WTC11 (cell line): ENCODE measurements around the gene KIF2A.

Experiments
- ATF2 ChIP-seq: sonication (generic); formaldehyde crosslinking; IDR thresholded peaks from 2 replicates; pipeline ENCODE4 v1.8.1; 2022; ENCODE audit warnings: low read depth, missing genetic modification reagents, borderline replicate concordance
- ATF3 ChIP-seq: sonication (generic); formaldehyde crosslinking; conservative IDR thresholded peaks from 2 replicates; pipeline ENCODE4 v1.8.1; 2022; ENCODE audit warnings: mild to moderate bottlenecking, missing genetic modification reagents
- CREM ChIP-seq: sonication (generic); formaldehyde crosslinking; IDR thresholded peaks from 2 replicates; pipeline ENCODE4 v1.8.1; 2022; ENCODE audit warnings: mild to moderate bottlenecking, missing genetic modification reagents, moderate library complexity
- CTCF ChIP-seq: fragments of 200-600 bp; IDR thresholded peaks from 2 replicates; pipeline ENCODE4 v1.8.0; 2022; ENCODE audit warnings: antibody characterized with exemption
- FOXJ3 ChIP-seq: sonication (generic); formaldehyde crosslinking; IDR thresholded peaks from 2 replicates; pipeline ENCODE4 v1.9.0; 2021; ENCODE audit warnings: missing genetic modification reagents, mild to moderate bottlenecking, borderline replicate concordance
- FOXP4 ChIP-seq: sonication (generic); formaldehyde crosslinking; IDR thresholded peaks from 2 replicates; pipeline ENCODE4 v1.8.0; 2022; ENCODE audit warnings: mild to moderate bottlenecking, missing genetic modification reagents
- IRF2 ChIP-seq: sonication (generic); formaldehyde crosslinking; IDR thresholded peaks from 2 replicates; pipeline ENCODE4 v1.8.0; 2022; ENCODE audit warnings: low read depth, missing genetic modification reagents, borderline replicate concordance
- MAX ChIP-seq: sonication (generic); formaldehyde crosslinking; IDR thresholded peaks from 2 replicates; pipeline ENCODE4 v1.8.0; 2022; ENCODE audit warnings: mild to moderate bottlenecking, missing genetic modification reagents
- NR2C2 ChIP-seq: sonication (generic); formaldehyde crosslinking; IDR thresholded peaks from 2 replicates; pipeline ENCODE4 v1.8.0; 2022; ENCODE audit warnings: mild to moderate bottlenecking, missing genetic modification reagents
- SMAD3 ChIP-seq: sonication (generic); formaldehyde crosslinking; IDR thresholded peaks from 2 replicates; pipeline ENCODE4 v1.8.0; 2022; ENCODE audit warnings: missing genetic modification reagents, mild to moderate bottlenecking, borderline replicate concordance
- SP1 ChIP-seq: sonication (generic); formaldehyde crosslinking; conservative IDR thresholded peaks from 2 replicates; pipeline ENCODE4 v1.8.1; 2022; ENCODE audit warnings: missing genetic modification reagents
- USF1 ChIP-seq: sonication (generic); formaldehyde crosslinking; IDR thresholded peaks from 2 replicates; pipeline ENCODE4 v1.8.0; 2022; ENCODE audit warnings: mild to moderate bottlenecking, missing genetic modification reagents
- USF2 ChIP-seq: sonication (generic); formaldehyde crosslinking; IDR thresholded peaks from 2 replicates; pipeline ENCODE4 v1.8.1; 2023; ENCODE audit warnings: mild to moderate bottlenecking, missing genetic modification reagents, moderate library complexity

GRCh38 chr5:62271870-62272269 is 34.1 kb upstream of the KIF2A start:
- TF ChIP-seq FOXJ3 (CRISPR knock-in tag) (no peak), CTCF (no peak), SP1 (CRISPR knock-in tag) (no peak), ATF3 (CRISPR knock-in tag) (no peak), NR2C2 (CRISPR knock-in tag) (no peak), ATF2 (CRISPR knock-in tag) (no peak), CREM (CRISPR knock-in tag) (no peak), MAX (CRISPR knock-in tag) (no peak), FOXP4 (CRISPR knock-in tag) (no peak), USF1 (CRISPR knock-in tag) (no peak), SMAD3 (CRISPR knock-in tag) (no peak), USF2 (CRISPR knock-in tag) (no peak), IRF2 (no peak)
